H1 (cell line): ENCODE results near the gene PSKH1. TPM values are rescaled to one million over a fixed set of nuclear protein-coding genes. Genes with fewer than 3 reads are reported as not detected.

Experiments
- CTCF ChIA-PET: fragments of 300-600 bp; sonication (Branson Sonifier 250); formaldehyde crosslinking; loops from one replicate; lab custom pipeline; 2021; ENCODE audit not compliant: partially characterized antibody; lab: Charles Lee
- POLR2A ChIA-PET: fragments of 300-600 bp; sonication (Branson Sonifier 250); formaldehyde crosslinking; loops from one replicate; lab custom pipeline; 2021; ENCODE audit warnings: inconsistent platforms; ENCODE audit not compliant: partially characterized antibody; lab: Charles Lee
- DNase-seq, 2 experiments: peaks; one replicate each; pipeline versions ENCODE4 v3.0.0 to v3.0.0-alpha.2; 2010 to 2022; ENCODE audit warnings: low spot score in 2 of 2, low read depth in 1 of 2, mixed read lengths in 1 of 2
- FAIRE-seq: peaks from 2 replicates; lab custom pipeline; 2011; peaks lifted over from hg19 to GRCh38; lab: Jason Lieb, UNC
- H2AFZ ChIP-seq: 2 replicates; pipeline ENCODE4 v1.8.1; 2012; ENCODE audit warnings: low read length, inconsistent platforms
- H2AK5ac ChIP-seq: 2 replicates; pipeline ENCODE4 v1.6.1; 2013; ENCODE audit warnings: low read depth, low read length
- H2BK120ac ChIP-seq: replicated peaks from 2 replicates; pipeline ENCODE3; 2013; ENCODE audit warnings: low read depth, low read length, inconsistent platforms
- H2BK12ac ChIP-seq: 2 replicates; pipeline ENCODE4 v1.6.1; 2013; ENCODE audit warnings: low read depth, low read length
- H2BK15ac ChIP-seq: 2 replicates; pipeline ENCODE4 v1.6.1; 2013; ENCODE audit warnings: low read length
- H2BK20ac ChIP-seq: 2 replicates; pipeline ENCODE4 v1.6.1; 2013; ENCODE audit warnings: low read length
- H2BK5ac ChIP-seq: 2 replicates; pipeline ENCODE4 v1.6.1; 2013; ENCODE audit warnings: low read depth, low read length
- H3K14ac ChIP-seq: 2 replicates; pipeline ENCODE4 v1.6.1; 2013; ENCODE audit warnings: inconsistent platforms; ENCODE audit not compliant: insufficient read length
- H3K18ac ChIP-seq: 2 replicates; pipeline ENCODE4 v1.6.1; 2013; ENCODE audit warnings: low read length; ENCODE audit errors: extremely low read depth
- H3K23ac ChIP-seq: 2 replicates; pipeline ENCODE4 v1.6.1; 2013; ENCODE audit warnings: inconsistent platforms; ENCODE audit not compliant: insufficient read length
- H3K23me2 ChIP-seq: 2 replicates; pipeline ENCODE4 v1.6.1; 2013; ENCODE audit warnings: low read depth, low read length
- H3K27ac ChIP-seq: 2 replicates; pipeline ENCODE4 v1.6.1; 2011; ENCODE audit warnings: low read depth, low read length, inconsistent platforms
- H3K27me3 ChIP-seq, 4 experiments: replicated peaks in 1 of 4; 1 replicate in 1 of 4; 2 replicates in 3 of 4; pipeline versions ENCODE4 v1.6.1 to v1.8.1; 2011 to 2013; ENCODE audit warnings: low read length in 3 of 4, mild to moderate bottlenecking in 3 of 4, inconsistent platforms in 2 of 4, mixed read lengths in 2 of 4, moderate library complexity in 1 of 4; ENCODE audit not compliant: control insufficient read depth in 3 of 4, insufficient read depth in 3 of 4; ENCODE audit errors: extremely low read depth in 1 of 4
- H3K36me3 ChIP-seq, 4 experiments: 2 replicates each; pipeline versions ENCODE4 v1.6.1 to v1.8.1; 2011 to 2013; ENCODE audit warnings: mild to moderate bottlenecking in 4 of 4, low read length in 3 of 4, moderate library complexity in 2 of 4, control low read depth in 1 of 4, inconsistent platforms in 1 of 4; ENCODE audit not compliant: insufficient read depth in 4 of 4, control insufficient read depth in 2 of 4
- H3K4ac ChIP-seq: replicated peaks from 2 replicates; pipeline ENCODE3; 2013; ENCODE audit warnings: low read length, low read depth, mixed read lengths, inconsistent platforms; ENCODE audit not compliant: insufficient read length
- H3K4me1 ChIP-seq, 4 experiments: replicated peaks in 1 of 4; 1 replicate in 1 of 4; 2 replicates in 3 of 4; pipeline versions ENCODE4 v1.6.1 to v1.8.1; 2011 to 2013; ENCODE audit warnings: low read length in 3 of 4, inconsistent platforms in 2 of 4, mixed read lengths in 1 of 4; ENCODE audit not compliant: insufficient read depth in 4 of 4, control insufficient read depth in 3 of 4
- H3K4me2 ChIP-seq, 2 experiments: 2 replicates each; pipeline versions ENCODE4 v1.6.1 to v1.8.1; 2011 to 2013; ENCODE audit warnings: low read depth in 2 of 2, low read length in 2 of 2, control low read depth in 1 of 2, inconsistent platforms in 1 of 2, mild to moderate bottlenecking in 1 of 2; ENCODE audit not compliant: insufficient read depth in 1 of 2
- H3K4me3 ChIP-seq, 4 experiments: fragments of 200-600, 300-600 bp in 1 of 4; sonication (generic), shearing (Covaris generic), sonication (Bioruptor Twin) in 1 of 4; 2 replicates each; pipeline versions ENCODE4 v1.5.1 to v1.8.1; 2011 to 2016; ENCODE audit warnings: low read length in 4 of 4, low read depth in 3 of 4, control low read depth in 2 of 4, inconsistent platforms in 2 of 4, mild to moderate bottlenecking in 2 of 4, mixed read lengths in 1 of 4, moderate library complexity in 1 of 4; ENCODE audit not compliant: insufficient read depth in 2 of 4; ENCODE audit errors: extremely low read depth in 1 of 4
- H3K56ac ChIP-seq: replicated peaks from 2 replicates; pipeline ENCODE3; 2013; ENCODE audit warnings: low read depth, mild to moderate bottlenecking, mixed read lengths, low read length, inconsistent platforms; ENCODE audit not compliant: insufficient read length
- H3K79me1 ChIP-seq: 2 replicates; pipeline ENCODE4 v1.6.1; 2013; ENCODE audit warnings: low read depth, low read length, control low read depth
- H3K79me2 ChIP-seq, 2 experiments: 2 replicates each; pipeline versions ENCODE4 v1.6.1 to v1.8.1; 2012 to 2013; ENCODE audit warnings: low read length in 2 of 2, mild to moderate bottlenecking in 2 of 2, inconsistent platforms in 1 of 2; ENCODE audit not compliant: insufficient read depth in 2 of 2, control insufficient read depth in 1 of 2
- H3K9ac ChIP-seq, 4 experiments: replicated peaks in 1 of 4; 1 replicate in 1 of 4; 2 replicates in 3 of 4; pipeline versions ENCODE4 v1.6.1 to v1.8.1; 2011 to 2013; ENCODE audit warnings: low read depth in 3 of 4, low read length in 3 of 4, control low read depth in 2 of 4, mild to moderate bottlenecking in 2 of 4, moderate library complexity in 2 of 4, inconsistent platforms in 1 of 4; ENCODE audit errors: extremely low read depth in 1 of 4
- H3K9me3 ChIP-seq, 2 experiments: 2 replicates each; pipeline versions ENCODE4 v1.6.1 to v1.8.1; 2012 to 2013; ENCODE audit warnings: mild to moderate bottlenecking in 2 of 2, moderate library complexity in 2 of 2, control low read depth in 1 of 2, inconsistent platforms in 1 of 2, low read depth in 1 of 2, low read length in 1 of 2, mixed read lengths in 1 of 2; ENCODE audit not compliant: insufficient read depth in 2 of 2
- H4K20me1 ChIP-seq, 2 experiments: replicated peaks in 1 of 2; 2 replicates each; pipeline versions ENCODE3 to v1.8.1; 2011 to 2013; ENCODE audit warnings: inconsistent platforms in 2 of 2, low read length in 2 of 2, mild to moderate bottlenecking in 1 of 2; ENCODE audit not compliant: insufficient read depth in 2 of 2, control insufficient read depth in 1 of 2
- H4K5ac ChIP-seq: 2 replicates; pipeline ENCODE4 v1.6.1; 2013; ENCODE audit warnings: low read length, low read depth, mixed read lengths, inconsistent platforms; ENCODE audit not compliant: insufficient read length
- H4K8ac ChIP-seq: 2 replicates; pipeline ENCODE4 v1.8.0; 2013; ENCODE audit warnings: mild to moderate bottlenecking, moderate library complexity, low read length, inconsistent platforms; ENCODE audit not compliant: insufficient read depth; ENCODE audit errors: extremely low read depth
- H4K91ac ChIP-seq: replicated peaks from 2 replicates; pipeline ENCODE3; 2013; ENCODE audit warnings: low read length, mixed read lengths, inconsistent platforms; ENCODE audit not compliant: insufficient read length
- CBX5 ChIP-seq: fragments of 300-800, 300-1000 bp; sonication (generic); IDR thresholded peaks from 2 replicates; pipeline ENCODE4 v1.7.1; 2016; ENCODE audit warnings: antibody characterized with exemption, low read length, low read depth
- EP300 ChIP-seq, 2 experiments: IDR thresholded peaks; 1 replicate in 1 of 2; 2 replicates in 1 of 2; pipeline ENCODE4 v1.6.1; 2011 to 2012; ENCODE audit warnings: low read depth in 2 of 2, low read length in 2 of 2, mild to moderate bottlenecking in 2 of 2, borderline replicate concordance in 1 of 2, inconsistent platforms in 1 of 2, moderate library complexity in 1 of 2
- NRF1 ChIP-seq: IDR thresholded peaks from 2 replicates; pipeline ENCODE4 v1.6.1; 2011; ENCODE audit warnings: mild to moderate bottlenecking, low read depth, low read length, improper control_type of control experiment
- POLR2AphosphoS5 ChIP-seq: IDR thresholded peaks from 2 replicates; pipeline ENCODE4 v1.6.1; 2011; ENCODE audit warnings: low read depth, low read length
- RBBP5 ChIP-seq: IDR thresholded peaks from 2 replicates; pipeline ENCODE4 v1.7.1; 2012; ENCODE audit warnings: low read depth, mild to moderate bottlenecking, inconsistent platforms, low read length, moderate library complexity, borderline replicate concordance
- RFX5 ChIP-seq: IDR thresholded peaks from 2 replicates; pipeline ENCODE4 v1.6.1; 2011; ENCODE audit warnings: low read depth, low read length, improper control_type of control experiment, borderline replicate concordance
- RXRA ChIP-seq: IDR thresholded peaks from 2 replicates; pipeline ENCODE4 v1.6.1; 2011; ENCODE audit warnings: low read depth, mild to moderate bottlenecking, low read length, moderate library complexity; ENCODE audit not compliant: insufficient read depth
- SAP30 ChIP-seq: fragments of 300-600 bp; sonication (generic); IDR thresholded peaks from 2 replicates; pipeline ENCODE4 v1.7.1; 2012; ENCODE audit warnings: low read length, moderate library complexity, mild to moderate bottlenecking, inconsistent platforms; ENCODE audit not compliant: insufficient read depth, insufficient replicate concordance
- SP2 ChIP-seq: IDR thresholded peaks from 2 replicates; pipeline ENCODE4 v1.6.1; 2012; ENCODE audit warnings: mild to moderate bottlenecking, low read length, inconsistent platforms
- WGBS, 2 experiments: shearing (Covaris generic) in 1 of 2; methylation state at CpG; one replicate each; pipeline versions ENCODE4 v1.1.6 to v1.1.7; 2013 to 2015; ENCODE audit warnings: low lambda C conversion rate in 2 of 2, mixed read lengths in 2 of 2, inconsistent platforms in 1 of 2, low coverage in 1 of 2, missing lambda C conversion rate in 1 of 2; ENCODE audit not compliant: insufficient replicate concordance in 2 of 2, insufficient coverage in 1 of 2, insufficient read length in 1 of 2; ENCODE audit errors: extremely low coverage in 1 of 2, missing lambda C conversion rate in 1 of 2; 5-methylcytosine and 5-hydroxymethylcytosine counted together
- polyA plus RNA-seq, 7 experiments: library from polyadenylated mRNA; depleted of rRNA in 3 of 7; stranded (reverse) in 5 of 7; unstranded in 2 of 7; fragments of >200 nt in 5 of 7; fragments of 200-250 nt in 2 of 7; gene quantifications; 1 replicate in 5 of 7; 2 replicates in 1 of 7; 4 replicates in 1 of 7; pipeline versions ENCODE4 v1.2.1 to v1.2.3, GENCODE V29; 2011 to 2013; ENCODE audit warnings: missing spikeins in 2 of 7, mixed read lengths in 2 of 7
- total RNA-seq: library from RNA; stranded (reverse); fragmentation: NEBNext Ultra II Directional; extraction: Animal tissue kit (Norgen Biotek cat#: 25700); gene quantifications from 2 replicates; pipeline ENCODE4 v1.2.1, GENCODE V29; 2021
- TF ChIP-seq, protein P1 (sequence below): IDR thresholded peaks from 2 replicates; pipeline ENCODE4 v1.6.1; 2011; ENCODE audit warnings: low read length, improper control_type of control experiment
- TF ChIP-seq, protein P2 (sequence below): IDR thresholded peaks from 2 replicates; pipeline ENCODE4 v1.6.1; 2011; ENCODE audit warnings: low read depth, mild to moderate bottlenecking, low read length; ENCODE audit not compliant: insufficient read depth

The PSKH1 gene
- total and polyA plus RNA-seq, 2 of the 8 experiments (the other 6 are each of a cell fraction or from before 2014, with no cell fraction given) = 24.8 to 51.0 TPM

DNA sequence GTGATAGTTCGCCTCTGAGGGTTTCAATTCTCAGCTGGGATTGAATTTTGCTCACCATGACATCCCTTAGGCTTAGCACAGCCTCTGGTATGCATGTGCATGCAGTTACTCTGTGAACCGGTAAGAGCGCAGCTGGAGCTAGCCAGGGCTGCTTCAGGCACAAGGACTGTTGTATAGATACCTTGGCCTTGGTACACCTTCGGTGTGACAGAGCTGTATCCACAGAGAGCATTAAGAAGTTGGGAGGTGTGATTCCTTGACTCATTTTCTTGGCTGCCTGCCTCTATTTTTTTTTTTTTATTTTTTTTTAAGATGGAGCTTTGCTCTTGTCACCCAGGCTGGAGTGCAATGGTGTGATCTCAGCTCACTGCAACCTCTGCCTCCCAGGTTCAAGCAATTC, 48.6 kb upstream of the PSKH1 start:
- ChIA-PET CTCF (interaction anchor here (0.6 to 10.2 kb wide), 18 partner anchors 8 to 506 kb away, joined by 3 to 123 read pairs (median 4); partner anchors contain the start of gene EDC4), POLR2A (interaction anchor here (0.6 to 11.7 kb wide), 11 partner anchors 9 to 1982 kb away, joined by 3 to 100 read pairs (median 3); partner anchors contain the start of gene EDC4)
- no peak overlapping the region for H2AFZ ChIP-seq
- TF ChIP-seq SAP30 (no peak), EP300 (IDR thresholded peaks at IDR 0.05; ENCODE audit: borderline replicate concordance in 1 of 2, low read depth in 2 of 2, low read length in 2 of 2) (no peak), CBX5 (no peak), RBBP5 (no peak), SP2 (no peak), POLR2AphosphoS5 (no peak), NRF1 (no peak), RFX5 (no peak), RXRA (no peak)
- TF ChIP-seq, protein P1, sequence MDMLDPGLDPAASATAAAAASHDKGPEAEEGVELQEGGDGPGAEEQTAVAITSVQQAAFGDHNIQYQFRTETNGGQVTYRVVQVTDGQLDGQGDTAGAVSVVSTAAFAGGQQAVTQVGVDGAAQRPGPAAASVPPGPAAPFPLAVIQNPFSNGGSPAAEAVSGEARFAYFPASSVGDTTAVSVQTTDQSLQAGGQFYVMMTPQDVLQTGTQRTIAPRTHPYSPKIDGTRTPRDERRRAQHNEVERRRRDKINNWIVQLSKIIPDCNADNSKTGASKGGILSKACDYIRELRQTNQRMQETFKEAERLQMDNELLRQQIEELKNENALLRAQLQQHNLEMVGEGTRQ = no peak
- TF ChIP-seq, protein P2, sequence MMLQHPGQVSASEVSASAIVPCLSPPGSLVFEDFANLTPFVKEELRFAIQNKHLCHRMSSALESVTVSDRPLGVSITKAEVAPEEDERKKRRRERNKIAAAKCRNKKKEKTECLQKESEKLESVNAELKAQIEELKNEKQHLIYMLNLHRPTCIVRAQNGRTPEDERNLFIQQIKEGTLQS = no peak

More for the DNA sequence above, 48.6 kb upstream of the PSKH1 start:
- Histone ChIP-seq H2AK5ac (no peak overlapping the region), H3K27me3 (no peaks in the 10 kb centered on the region), H3K4me2 (peak overlapping the region; percentile 30 to 94; a peak in 1 of 4 replicates), H3K27ac (no peak overlapping the region), H2BK120ac (no peak overlapping the region), H3K56ac (no peak overlapping the region), H3K79me1 (peaks cover 12% of the 10 kb centered on the region), H3K9ac (no peak overlapping the region; a peak in 2 of 7 replicates), H4K91ac (no peak overlapping the region), H3K23ac (no peak overlapping the region), H3K4me3 (peak overlapping the region in 2 of 4 experiments; percentile 14 to 96; a peak in 4 of 8 replicates), H3K14ac (no peak overlapping the region), H2BK5ac (no peak overlapping the region), H2BK20ac (no peak overlapping the region), H3K23me2 (peaks cover 22% of the 10 kb centered on the region), H3K79me2 (peaks cover 16 to 51% of the 10 kb centered on the region in 2 experiments), H2BK15ac (no peak overlapping the region), H4K5ac (no peak overlapping the region), H3K36me3 (peaks cover 0 to 4% (median 0%) of the 10 kb centered on the region in 4 experiments; a peak in 2 of 8 replicates), H3K4me1 (peaks cover 8 to 32% (median 17%) of the 10 kb centered on the region in 4 experiments), H3K9me3 (no peaks in the 10 kb centered on the region), H3K18ac (no peak overlapping the region), H4K8ac (no peak overlapping the region; the same call in 1 of the 2 replicates), H4K20me1 (peaks cover 16 to 22% of the 10 kb centered on the region in 2 experiments), H2BK12ac (no peak overlapping the region), H3K4ac (no peak overlapping the region)
- no peak for FAIRE-seq
- DNase-seq = no peak
- WGBS, 2 experiments = 86% methylated on average over 4 of the region's 4 CpGs; no CpG with 5 or more reads in 1 of the 2 experiments
